OCI-M2 (cell line): ENCODE results near the gene ZNF497.

Experiments used
- DNase-seq: peaks from one replicate; lab custom pipeline; 2025; ENCODE audit not compliant: unreplicated experiment; lab: John Stamatoyannopoulos, UW

The ZNF497 gene

DNA sequence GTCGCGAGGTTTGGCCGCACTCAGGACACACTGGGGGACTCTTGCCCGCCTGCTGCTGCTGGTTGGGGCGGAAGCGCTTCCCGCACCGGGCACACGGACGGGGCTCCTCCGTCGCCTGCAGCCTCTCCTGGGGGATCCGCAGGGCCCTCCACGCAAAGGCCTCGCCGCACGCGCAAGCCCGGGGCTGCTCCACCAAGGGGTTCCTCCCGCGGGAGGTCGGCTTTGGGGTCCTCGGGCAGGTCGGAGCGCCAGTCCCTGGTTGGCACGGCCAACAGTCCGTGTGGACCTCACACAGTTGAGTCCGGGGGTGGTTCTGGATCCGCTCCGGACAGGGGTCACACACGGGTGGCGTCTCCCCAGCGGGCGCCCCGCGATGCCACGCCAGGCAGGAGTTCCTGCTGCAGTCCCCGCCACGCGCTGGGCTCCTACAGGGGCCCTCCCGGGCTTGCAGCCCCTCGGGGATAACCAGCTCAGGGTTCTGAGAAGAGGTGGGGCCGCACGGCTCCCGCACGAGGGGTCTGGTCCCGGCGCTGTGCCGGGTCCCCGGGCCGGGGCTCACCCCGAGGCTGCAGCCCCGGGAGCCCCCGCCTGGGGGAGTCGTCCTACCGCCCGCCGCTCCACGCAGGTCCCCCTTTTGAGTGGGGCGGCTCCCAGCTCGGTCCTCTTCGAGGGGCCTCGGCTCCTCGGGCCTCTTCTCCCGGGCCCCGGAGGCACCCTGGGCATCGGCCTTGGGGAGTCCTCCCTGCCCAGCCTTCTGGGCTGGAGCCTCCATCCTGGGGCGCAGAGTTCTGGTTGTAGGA, 6.2 kb upstream of the ZNF497 start:
- no peak for DNase-seq

DNA sequence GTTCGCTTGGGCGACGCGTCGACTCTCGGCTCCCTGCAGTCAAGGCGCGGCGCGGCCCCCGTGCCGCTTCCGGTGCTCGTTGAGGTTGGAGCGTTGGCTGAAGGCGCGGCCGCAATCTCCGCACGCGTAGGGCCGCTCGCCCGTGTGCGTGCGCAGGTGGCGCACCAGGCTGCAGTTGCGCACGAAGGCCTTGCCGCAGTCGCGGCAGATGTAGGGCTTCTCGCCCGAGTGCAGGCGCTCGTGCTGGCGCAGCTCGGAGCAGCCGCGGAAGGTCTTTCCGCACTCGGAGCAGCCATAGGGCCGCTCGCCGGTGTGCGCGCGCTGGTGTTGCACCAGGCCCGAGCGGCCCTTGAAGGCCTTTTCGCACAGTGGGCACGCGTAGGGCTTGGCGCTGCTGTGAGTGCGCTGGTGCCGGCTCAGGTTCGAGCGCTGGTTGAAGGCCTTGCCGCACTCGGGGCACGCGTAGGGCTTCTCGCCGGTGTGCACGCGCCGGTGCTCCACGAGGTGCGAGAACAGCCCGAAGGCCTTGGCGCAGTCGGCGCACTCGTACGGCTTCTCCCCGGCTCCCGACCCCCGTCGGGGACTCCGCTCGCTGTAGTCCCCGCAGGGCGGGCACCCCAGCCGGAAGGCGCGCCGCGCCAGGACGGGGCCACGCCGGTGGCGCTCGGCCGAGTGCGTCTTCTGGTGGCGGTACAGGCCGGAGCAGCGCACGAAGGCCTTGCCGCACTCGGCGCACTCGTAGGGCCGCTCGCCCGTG, 5.3 kb upstream of the ZNF497 start:
- DNase-seq = no peak

DNA sequence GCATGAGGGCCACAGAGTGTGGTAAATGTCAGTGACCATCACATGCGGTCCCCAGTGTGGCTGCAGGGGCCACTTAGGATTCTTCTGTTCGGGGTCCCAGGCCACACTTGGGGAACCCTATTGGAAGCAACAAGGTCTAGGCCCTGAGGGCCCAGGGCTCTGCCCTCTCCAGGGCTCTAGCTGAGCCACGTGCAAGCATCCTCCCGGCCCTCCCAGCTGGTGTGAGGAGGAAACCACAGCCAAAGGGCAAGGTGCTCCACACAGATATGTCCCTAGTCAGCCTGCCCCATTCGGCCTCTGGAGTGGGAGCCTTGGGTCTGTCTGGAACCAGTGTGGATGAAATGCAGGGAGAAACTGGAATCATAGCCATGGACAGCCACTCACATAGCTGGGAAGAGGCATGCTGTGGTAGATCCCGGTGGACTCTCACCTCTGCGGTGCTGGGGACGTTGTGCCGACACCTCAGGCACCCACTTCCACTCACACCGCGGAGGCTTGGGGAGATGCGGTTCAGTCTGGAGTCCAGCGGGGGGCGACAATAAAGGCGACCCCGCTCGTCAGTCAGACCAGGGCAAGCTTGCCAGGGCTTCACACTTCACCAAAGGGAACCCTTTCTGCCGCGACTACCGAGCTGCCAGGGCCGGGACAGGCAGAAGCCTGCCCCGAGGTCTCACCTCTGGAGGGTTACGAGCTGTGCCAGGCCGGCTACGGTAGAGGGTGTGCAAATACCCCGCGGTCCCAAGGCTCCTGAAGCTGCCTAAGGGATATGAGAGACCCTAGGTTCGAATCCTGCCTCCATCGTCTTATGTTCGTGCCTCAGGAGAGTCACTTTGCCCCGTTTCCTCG, 4.3 kb upstream of the ZNF497 start:
- no peak for DNase-seq

DNA sequence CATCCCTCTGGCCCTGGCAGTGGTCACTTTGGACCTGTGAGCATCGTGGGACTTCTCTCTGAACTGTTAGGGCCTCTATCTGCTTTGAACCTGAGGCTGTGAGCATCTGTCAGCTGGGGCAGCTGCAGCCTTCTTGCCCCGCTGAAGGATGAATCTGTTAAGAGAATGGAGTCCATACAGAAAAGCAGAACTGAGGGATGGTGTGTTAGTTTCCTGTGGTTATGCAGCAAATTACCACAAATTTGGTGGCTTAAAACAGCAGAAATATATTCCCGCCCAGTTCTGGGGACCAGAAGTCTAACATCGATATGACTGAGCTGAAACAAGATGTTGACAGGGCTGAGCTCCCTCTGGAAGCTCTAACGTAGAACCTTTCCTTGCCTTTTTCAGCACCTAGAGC, 1.6 kb upstream of the ZNF497 start:
- DNase-seq = no peak

DNA sequence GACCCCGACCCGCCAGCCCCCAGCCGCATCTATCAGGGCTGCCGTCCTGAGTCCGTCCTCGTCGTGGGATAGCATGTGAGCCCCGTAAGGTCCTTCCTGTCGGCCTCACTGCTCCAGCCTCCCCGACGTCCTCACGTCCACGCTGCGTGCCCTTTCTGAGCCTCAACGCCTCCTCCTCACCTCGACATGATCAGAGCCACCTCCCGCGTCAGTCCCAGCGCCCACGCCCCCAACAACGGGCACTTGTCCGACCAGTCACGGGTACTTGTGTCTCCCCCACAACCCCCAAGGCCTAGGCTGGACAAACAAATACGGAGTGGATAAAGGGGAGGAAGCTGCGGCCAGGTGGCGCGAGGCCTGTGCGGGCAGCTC, 665 bp downstream of the ZNF497 start:
- DNase-seq = no peak

DNA sequence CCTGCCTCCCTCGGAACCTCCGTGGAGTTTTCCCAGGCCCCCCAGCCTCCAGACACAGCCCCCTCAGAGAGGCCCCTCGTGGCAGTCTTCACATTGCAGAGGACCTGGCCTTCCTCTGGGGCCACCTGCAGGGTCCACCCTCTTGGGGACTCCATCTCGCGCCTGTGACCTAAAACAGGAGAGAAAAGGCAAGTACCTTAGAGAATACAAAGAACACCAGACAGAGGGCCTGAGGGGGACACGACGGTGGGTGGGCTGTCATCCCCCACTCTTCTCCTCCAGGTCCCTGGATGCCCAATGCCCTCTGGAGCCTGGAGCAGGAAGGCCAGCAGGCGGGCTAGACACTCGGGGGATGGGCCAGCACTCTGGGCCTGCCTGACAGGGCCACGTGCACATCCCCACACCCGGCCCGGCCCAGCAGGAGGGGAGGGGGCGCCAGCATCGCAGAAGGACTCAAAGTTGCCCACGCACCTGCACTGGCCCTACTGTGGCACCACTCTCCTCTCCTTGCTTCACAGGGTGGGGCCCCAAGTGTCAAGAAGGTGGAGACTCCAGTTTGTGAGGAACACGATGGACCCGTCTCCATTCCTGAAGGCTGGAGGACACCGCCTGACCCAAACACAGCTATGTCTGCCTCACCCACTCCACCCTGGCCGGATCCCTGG, 4.9 kb downstream of the ZNF497 start:
- DNase-seq = no peak

DNA sequence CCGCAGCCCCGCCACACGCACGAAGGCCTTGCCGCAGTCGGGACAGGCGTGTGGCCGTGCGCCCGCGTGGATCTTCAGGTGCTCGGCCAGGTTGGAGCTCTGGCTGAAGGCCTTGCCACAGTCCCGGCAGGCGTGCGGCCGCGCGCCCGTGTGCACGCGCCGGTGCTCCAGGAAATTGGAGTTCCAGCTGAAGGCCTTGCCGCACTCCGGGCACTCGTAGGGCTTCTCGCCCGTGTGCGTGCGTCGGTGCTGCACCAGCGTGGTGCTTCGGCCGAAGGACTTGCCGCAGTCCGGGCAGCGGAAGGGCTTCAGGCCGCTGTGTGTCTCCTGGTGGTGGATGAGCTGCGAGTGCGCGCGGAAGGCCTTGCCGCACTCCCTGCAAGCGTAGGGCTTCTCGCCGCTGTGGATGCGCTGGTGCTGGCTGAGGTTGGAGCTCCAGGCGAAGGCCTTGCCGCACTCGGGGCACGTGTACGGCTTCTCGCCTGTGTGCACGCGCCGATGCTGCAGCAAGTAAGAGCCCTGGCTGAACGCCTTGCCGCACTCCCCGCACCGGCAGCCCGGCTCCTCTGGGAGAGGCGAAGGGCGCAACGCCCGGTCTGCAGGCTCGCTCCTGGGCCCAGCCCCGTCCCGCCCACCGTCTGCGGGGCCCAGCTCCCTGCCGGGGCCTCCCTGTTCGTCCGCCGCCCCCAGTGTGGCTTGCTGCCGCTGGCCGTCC, 5.6 kb downstream of the ZNF497 start:
- DNase-seq = no peak

DNA sequence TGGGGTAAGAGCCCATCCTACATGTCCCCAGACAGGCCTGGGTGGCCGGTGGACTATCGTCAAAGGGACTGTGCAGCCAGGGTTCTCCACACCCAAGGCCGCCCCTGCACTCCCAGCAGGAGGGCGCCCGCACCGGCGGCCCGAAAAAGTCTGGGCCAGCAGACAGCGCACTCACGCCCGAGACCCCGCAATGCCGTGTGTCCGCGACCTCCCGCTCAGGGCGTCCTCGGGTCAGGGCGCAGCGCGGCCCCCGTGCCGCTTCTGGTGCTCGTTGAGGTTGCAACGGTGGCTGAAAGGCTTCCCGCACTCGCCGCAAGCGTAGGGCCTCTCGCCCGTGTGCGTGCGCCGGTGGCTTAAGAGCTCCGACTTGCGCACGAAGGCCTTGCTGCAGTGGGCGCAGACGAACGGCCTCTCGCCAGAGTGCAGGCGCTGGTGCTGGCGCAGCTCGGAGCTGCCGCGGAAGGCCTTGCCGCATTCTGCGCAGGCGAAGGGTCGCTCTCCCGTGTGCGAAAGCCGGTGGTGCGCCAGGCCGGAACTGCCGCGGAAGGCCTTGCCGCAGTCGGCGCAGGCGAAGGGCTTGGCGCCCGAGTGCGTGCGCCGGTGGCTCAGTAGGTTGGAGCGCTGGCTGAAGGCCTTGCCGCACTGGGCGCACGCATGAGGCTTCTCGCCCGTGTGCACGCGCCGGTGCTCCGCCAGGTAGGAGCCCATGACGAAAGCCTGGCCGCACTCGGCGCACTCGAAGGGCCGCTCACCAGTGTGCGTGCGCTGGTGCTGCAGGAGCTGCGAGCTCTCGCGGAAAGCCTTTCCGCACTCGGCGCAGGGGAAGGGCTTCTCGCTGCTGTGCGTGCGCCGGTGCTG, 6.4 kb downstream of the ZNF497 start:
- no peak for DNase-seq

DNA sequence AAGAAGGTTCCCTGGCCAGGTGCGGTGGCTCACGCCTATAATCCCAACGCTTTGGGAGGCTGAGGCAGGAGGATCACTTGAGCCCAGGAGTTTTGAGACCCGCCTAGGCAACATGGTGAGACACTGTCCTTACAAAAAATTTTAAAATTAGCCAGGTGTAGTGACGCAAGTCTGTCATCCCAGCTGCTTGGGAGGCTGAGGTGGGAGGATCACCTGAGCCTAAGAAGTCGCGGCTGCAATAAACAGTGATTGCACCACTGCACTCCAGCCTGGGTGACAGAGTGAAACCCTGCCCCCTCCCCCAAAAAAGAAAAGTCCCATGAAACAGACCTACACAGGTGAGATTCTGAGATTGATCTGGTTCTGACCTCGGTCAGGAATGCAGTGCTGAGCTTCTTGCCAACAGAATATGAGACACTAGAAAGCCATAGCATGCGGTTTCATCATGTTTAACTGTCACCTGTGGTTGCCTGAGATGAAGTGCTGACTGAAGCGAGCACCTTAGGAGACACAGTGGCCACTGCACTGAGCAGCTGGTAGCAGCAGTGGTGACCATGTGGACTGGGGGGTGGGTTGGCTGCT, 7.2 kb downstream of the ZNF497 start:
- DNase-seq = no peak

DNA sequence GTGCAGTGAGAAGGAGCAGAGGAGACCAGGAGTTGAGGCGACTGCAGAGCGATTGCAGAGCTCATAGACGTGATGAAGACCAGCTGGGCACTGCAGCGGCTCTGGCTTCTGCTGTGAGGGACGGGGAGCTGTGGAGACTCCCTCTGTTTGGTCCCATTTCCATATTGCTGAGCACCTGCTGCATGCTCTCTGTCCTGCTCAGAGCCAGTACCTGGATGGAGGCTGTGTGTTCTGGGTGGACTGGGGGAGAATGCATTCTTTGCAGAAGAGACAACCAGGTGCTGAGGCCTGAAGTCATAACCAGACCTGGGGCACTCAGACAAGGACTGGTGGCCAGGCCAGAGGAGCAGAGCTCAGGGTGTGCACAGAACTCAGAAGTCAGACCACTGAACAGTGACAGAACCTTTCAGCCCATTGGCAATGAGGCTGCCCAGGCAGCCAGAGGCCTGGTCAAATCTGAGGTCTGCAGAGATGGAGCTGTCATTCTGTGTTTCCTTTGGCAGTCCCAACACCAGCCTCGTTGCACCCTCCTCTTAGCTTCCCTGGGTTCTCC, 8.0 kb downstream of the ZNF497 start:
- DNase-seq = no peak

DNA sequence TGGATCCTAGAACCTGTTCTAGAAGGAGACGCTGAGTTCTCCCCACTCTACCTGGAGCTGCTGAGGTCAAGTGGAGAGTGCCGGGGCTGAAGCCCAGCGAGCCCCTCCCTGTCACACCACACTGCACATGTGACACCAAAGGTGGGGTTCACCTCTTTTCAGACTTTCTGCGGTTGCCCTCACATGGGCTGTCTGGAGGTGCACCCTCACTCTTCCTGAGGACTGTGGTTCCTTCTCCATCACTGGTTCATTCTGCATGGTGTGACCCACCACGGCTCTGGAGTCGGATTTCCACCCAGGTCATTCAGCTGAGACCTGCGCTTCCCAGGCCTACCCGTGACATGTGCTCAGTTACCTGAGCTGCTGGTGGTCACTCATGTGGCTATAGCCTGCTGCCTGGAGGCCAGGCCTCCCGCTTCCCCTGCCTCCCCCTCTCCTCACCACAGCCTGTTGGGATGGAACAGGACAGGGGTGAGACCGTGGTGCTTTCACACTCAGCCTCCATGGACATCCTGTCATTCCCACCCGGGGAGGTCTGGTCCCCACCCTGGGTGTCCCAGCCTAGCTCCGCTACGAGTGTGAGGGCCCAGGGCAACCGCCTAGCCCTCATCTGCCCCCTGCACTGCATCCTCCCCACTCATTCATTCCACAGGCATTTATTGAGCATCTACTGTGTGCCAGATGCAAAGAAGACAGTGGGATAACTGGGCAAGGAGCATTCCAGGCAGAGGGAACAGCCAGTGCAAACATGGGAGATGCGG, 8.7 kb downstream of the ZNF497 start:
- DNase-seq = no peak

DNA sequence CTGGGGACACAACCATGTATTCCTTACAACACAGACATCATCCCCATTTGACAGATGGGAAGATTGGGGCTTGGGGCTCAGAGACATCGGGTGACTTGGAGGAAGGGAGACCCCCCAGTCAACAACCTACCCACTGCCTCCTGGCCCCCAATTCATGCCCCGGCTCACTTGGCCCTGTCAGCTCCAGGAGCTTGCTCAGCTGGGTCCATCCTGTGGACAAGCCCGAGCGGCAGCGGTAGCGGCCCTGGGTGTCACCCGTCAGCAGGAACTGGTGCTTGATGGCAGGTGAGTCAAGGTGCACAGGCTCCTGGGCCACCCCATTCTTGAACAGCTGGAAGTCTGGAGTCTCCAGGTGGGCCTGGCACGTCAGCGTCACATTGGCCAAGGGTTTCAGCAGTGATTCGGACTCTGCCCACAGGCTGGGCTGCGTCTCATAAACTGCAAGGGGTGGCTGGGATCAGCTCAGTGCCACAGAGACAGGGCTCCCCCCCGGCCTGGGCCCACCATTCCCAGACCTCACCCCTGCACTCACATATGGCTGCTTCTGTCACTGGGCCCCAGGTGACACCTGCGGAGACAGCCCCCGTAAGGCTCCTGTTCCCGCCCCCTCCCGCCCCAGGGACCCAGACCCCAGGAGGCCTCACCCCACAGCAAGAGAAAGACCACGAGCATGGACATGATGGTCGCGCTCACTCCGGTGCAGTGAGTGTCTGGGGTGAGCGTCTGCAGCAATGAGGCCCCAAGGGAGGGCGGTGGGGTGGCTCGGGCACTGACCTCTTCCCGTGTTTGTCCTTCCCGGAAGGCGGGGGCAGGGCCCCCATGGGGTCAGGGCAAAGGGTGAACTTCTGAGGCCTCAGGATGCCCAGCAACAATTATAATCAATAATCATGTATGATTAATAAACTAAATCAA, 9.5 kb downstream of the ZNF497 start, which contains the start of gene A1BG:
Gene A1BG (minus strand): TSS at position 733 of the 912 bp plus-strand sequence. CDS start 55 bp downstream, at position 678.
- DNase-seq = no peak

DNA sequence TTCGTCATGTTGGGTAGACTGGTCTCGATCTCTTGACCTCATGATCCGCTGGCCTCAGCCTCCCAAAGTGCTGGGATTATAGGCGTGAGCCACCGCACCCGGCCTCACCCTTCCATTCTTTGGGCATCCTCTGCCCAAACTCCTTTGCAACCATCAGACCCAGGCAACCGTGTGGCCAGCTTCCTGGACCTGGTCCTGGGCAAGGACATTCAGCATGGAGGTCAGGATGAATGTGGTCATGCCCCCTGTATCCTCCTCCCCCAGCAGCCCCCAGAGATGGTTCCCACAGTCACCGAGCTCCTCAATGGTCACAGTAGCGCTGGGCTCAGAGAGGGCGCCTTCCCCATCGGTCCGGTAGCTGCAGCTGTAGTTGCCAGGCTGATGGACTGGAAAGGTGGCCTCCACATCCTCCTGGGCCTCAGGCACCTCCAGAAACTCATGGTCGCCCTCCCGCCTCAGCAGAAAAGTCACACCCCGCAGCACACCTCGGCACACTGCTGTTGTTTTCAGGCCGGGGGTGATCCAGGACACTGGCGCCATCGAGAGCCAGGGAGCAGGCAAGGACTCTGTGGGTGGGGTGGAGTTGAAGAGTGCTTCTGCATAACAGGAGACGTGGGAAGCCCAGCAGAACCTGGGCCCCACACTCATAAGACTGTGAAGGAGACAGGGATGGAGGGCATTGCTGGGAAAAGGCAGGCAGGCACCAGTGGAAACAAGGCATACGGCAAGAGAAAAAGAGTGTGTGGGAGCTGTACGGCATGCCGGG, 10.4 kb downstream of the ZNF497 start:
- no peak for DNase-seq

DNA sequence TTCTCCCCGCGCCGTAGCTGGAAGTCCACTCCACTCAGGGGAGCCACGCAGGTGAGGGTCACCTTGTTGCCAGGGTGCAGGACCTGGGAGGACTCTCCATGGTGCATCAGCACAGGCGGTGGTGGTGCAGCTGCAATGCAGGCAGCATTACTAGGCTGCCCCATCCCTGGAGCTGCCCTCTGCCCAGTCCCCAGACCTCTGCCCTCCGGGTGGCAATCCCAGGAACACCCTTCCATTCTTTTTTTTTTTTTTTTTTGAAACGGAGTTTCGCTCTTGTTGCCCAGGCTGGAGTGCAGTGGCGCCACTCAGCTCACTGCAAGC, 11.0 kb downstream of the ZNF497 start:
- no peak for DNase-seq

DNA sequence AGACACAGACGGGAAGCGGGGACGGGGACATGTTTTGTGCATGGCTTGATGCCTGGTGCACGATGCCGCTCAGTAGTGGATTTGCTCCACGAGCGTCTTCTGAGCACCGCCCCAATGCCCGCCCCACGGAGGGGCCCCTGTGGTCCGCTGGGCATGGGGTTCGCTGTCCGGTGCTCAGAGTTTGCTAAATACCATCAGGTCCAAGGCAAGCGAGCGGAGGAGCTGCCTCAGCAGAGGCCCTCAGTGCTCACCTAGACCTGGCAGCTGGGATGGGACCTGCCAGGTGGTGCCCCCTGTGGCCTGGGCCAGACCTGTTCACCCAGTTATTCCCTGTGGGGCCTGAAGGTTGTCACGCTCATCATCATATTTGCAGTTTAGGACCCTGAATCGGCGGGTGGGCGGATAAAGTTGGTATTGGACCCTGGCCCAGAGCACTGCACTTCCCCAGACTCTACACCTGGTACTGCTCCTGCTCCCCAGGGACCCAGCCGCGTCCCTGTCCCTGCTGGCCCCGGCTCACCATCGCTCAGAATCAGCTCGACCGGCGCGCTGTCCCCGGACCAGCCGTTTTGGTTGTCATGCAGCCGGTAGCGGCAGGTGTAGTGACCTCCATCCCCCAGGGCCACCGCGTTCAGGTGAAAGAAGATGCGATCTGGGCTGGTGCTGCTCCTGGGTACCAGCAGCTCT, 11.5 kb downstream of the ZNF497 start:
- DNase-seq = no peak
